OCI-LY3 (cell line): Measurements from ENCODE around the gene MXI1.

ENCODE experiments used
- H2AFZ ChIP-seq: fragments of 200-600, 300-600 bp; shearing (Covaris generic); 2 replicates; pipeline ENCODE4 v1.6.0; 2014; ENCODE audit warnings: antibody characterized with exemption, low read depth, low read length
- H3K27ac ChIP-seq: fragments of 200-600, 300-600 bp; sonication (generic); 2 replicates; pipeline ENCODE4 v1.5.1; 2014; ENCODE audit warnings: mild to moderate bottlenecking, low read length, moderate library complexity, mixed read lengths
- H3K27me3 ChIP-seq: fragments of 200-600, 300-600 bp; sonication (generic); 2 replicates; pipeline ENCODE4 v1.6.1; 2014; ENCODE audit warnings: low read depth, low read length, mixed read lengths
- H3K36me3 ChIP-seq: fragments of 200-600, 300-600 bp; sonication (generic); replicated peaks from 2 replicates; pipeline ENCODE3; 2014; ENCODE audit warnings: low read depth, low read length, mixed read lengths
- H3K4me1 ChIP-seq: fragments of 300-600, 200-600 bp; sonication (generic); 2 replicates; pipeline ENCODE4 v1.6.1; 2014; ENCODE audit warnings: low read length, mixed read lengths
- H3K4me2 ChIP-seq: fragments of 200-600, 300-600 bp; sonication (generic); 2 replicates; pipeline ENCODE4 v1.6.1; 2014; ENCODE audit warnings: low read length, mixed read lengths
- H3K4me3 ChIP-seq: fragments of 300-600, 200-600 bp; sonication (generic); 2 replicates; pipeline ENCODE4 v1.5.1; 2014; ENCODE audit warnings: antibody characterized with exemption, mild to moderate bottlenecking, low read length, moderate library complexity
- H3K79me2 ChIP-seq: fragments of 300-600, 200-600 bp; shearing (Covaris generic); 2 replicates; pipeline ENCODE4 v1.6.1; 2014; ENCODE audit warnings: mild to moderate bottlenecking, low read length, mixed read lengths
- H3K9ac ChIP-seq: fragments of 300-600, 200-600 bp; shearing (Covaris generic); 2 replicates; pipeline ENCODE4 v1.6.0; 2014; ENCODE audit warnings: mild to moderate bottlenecking, low read length, moderate library complexity
- H3K9me3 ChIP-seq: fragments of 200-600, 300-600 bp; shearing (Covaris generic); 2 replicates; pipeline ENCODE4 v1.6.1; 2014; ENCODE audit warnings: low read length, mixed read lengths; ENCODE audit not compliant: insufficient read depth
- H4K20me1 ChIP-seq: fragments of 200-600, 300-600 bp; sonication (generic); 2 replicates; pipeline ENCODE4 v1.6.1; 2016; ENCODE audit warnings: low read length, mixed read lengths; ENCODE audit not compliant: insufficient read depth
- CTCF ChIP-seq: fragments of 200-600, 300-600 bp; sonication (generic); IDR thresholded peaks from 2 replicates; pipeline ENCODE4 v1.5.1; 2014; ENCODE audit warnings: antibody characterized with exemption, low read length, low read depth
- EZH2phosphoT487 ChIP-seq: fragments of 200-600 bp; shearing (Covaris generic); IDR thresholded peaks from 2 replicates; pipeline ENCODE4 v1.6.1; 2018; ENCODE audit warnings: antibody characterized with exemption, mixed run types, low read depth

MXI1 gene

GRCh38 chr10:110212119-110213006 is 5.0 kb downstream of the MXI1 start:
- Histone ChIP-seq H4K20me1 (peaks cover 31% of the 10 kb centered on the region; the same call in 1 of the 2 replicates), H3K4me1 (peaks cover 12% of the 10 kb centered on the region), H3K36me3 (peaks cover 2% of the 10 kb centered on the region), H2AFZ (no peak overlapping the region), H3K27me3 (peaks cover 24% of the 10 kb centered on the region), H3K79me2 (no peaks in the 10 kb centered on the region), H3K27ac (no peak overlapping the region), H3K4me2 (peak overlapping the region; percentile 93), H3K4me3 (peak overlapping the region; percentile 100; the same call in 1 of the 2 replicates), H3K9ac (no peak overlapping the region), H3K9me3 (no peaks in the 10 kb centered on the region)
- TF ChIP-seq CTCF, result no peak
- TF ChIP-seq EZH2phosphoT487, result no peak

DNA sequence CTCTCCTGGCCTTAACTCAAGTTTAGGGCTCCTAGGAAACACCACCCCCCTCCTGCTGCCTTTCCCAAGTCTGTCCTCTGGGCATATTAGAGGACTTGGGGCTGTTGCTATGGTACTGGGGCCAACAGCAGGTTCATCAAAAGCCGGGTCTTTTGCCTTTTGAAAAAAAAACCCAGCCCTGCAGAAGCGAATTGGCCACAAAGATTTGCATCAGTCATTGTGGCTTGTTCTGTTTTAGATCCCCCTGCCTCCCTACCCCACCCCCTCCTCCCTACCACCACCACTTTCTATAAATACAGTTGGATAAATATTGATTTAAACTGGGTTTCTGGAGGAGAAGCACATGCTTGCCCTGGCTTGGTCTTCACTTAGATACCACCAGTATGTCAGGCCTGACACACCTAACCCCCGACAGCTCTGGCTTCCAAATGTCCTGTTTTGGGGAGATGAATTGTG is 7.0 kb downstream of the MXI1 start:
- Histone ChIP-seq H3K9me3 (no peaks in the 10 kb centered on the region), H3K36me3 (peaks cover 2% of the 10 kb centered on the region), H3K27me3 (peaks cover 24% of the 10 kb centered on the region), H3K4me2 (no peak overlapping the region), H3K79me2 (no peaks in the 10 kb centered on the region; the same call in 1 of the 2 replicates), H4K20me1 (peaks cover 34% of the 10 kb centered on the region; the same call in 1 of the 2 replicates), H3K4me3 (no peak overlapping the region), H3K27ac (no peak overlapping the region), H3K9ac (no peak overlapping the region), H3K4me1 (peaks cover 12% of the 10 kb centered on the region), H2AFZ (no peak overlapping the region)
- TF ChIP-seq EZH2phosphoT487 (no peak), CTCF (no peak)

DNA sequence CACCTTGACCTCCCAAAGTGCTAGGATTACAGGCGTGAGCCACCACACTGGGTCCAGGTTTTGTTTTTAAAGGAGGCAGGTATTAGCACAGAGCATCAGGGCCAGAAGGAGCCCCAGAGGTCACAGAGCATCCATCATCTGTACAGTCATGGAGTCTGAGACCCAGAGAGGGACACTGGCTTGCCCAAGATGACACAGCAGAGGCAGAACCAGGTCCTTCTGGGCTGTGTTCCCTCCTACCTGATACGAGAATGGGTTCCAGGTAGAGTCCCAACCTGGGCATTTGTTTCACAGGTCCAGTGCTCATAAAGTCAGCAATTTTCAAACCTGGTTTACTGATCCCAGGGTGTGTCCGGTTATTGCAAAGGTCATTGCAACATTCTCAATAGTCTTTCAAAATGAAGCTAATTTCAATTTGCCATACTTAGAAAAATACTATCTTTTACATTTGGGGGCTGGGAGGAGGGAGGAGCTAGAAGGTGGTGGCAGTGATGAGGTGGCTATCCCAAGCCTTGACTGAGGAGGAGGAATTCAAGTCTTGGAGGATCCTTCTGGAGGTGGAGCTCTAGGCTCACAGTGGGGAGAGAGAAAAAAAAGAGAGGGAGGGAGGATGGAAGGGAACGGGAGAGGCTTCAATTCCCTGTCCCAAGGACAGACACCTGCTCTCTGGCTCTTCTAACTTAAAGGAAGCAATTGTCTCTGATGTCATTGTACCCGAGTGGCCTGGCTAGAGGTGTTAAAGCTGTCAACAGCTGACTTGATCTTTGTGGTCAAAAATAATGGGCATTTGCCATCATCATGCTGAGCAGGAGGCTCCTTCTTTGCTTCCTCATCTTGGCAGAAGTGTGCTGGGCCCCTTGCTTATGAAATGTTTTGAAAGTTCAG is 8.1 kb downstream of the MXI1 start:
- H4K20me1 ChIP-seq, result peaks cover 41% of the 10 kb centered on the region; the same call in 1 of the 2 replicates
- peaks cover 2% of the 10 kb centered on the region for H3K36me3 ChIP-seq
- H3K27me3 ChIP-seq, result peaks cover 24% of the 10 kb centered on the region
- no peaks in the 10 kb centered on the region; the same call in 1 of the 2 replicates for H3K79me2 ChIP-seq
- H3K4me2 ChIP-seq, result no peak overlapping the region
- no peak overlapping the region for H3K9ac ChIP-seq
- no peak overlapping the region for H2AFZ ChIP-seq
- no peak overlapping the region for H3K27ac ChIP-seq
- no peak overlapping the region for H3K4me3 ChIP-seq
- TF ChIP-seq CTCF (no peak), EZH2phosphoT487 (no peak)
- no peaks in the 10 kb centered on the region for H3K9me3 ChIP-seq
- H3K4me1 ChIP-seq, result peaks cover 12% of the 10 kb centered on the region
